ENCODE measurements around the gene CDK8. TPM values are rescaled to one million over a fixed set of nuclear protein-coding genes. Genes with fewer than 3 reads are reported as not detected.

CDK8 gene
- polyA plus RNA-seq, 4 donors: 16.8 to 29.7 (median 25.3) TPM

DNA sequence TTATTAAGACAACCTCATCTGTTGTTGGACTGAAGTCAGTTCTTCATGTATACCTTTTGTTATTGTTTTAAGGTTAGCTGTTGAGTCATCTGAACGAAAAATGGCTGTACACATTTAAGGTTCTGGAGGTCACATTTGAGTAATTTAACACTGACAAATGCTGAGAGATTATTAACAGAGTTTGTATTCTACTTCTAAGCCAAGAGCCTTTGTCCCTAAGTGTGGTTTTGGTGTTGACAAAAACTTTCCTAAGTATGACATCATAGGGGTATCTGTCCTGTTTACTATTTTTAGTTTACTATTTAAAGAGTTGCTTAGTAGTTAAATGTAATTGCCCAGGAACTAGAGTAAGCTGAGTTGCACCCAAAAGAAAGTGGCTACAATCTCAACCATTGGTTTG is 71.9 kb downstream of the CDK8 start:
- FAIRE-seq: no peak
- H3K4me3 ChIP-seq (ENCODE audit: low read depth in 1 of 3, low read length in 3 of 3): no peak overlapping the region
- 61 to 76% (median 66%) methylated on average over 1 of the region's 1 CpG for WGBS, 3 donors

DNA sequence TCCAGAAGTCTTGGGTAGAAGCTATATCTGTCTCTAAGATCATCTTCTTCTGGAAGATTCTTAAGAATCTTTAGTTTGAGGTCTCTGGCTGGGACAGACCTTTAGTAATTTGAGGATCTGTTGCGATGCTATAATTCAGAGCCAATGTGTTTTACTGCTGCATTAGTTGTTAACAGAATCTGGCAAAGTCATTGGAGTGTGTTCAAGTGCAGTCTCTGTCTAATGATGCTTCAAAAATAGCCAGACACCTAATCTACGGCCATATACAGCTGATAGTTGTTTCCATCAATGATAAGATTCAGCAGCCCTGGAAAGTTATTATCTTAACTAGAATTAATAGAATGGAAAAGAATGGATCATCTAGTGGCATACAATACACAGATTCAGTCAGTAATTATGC is 72.6 kb downstream of the CDK8 start:
- DNase-seq (no peak), FAIRE-seq (no peak)
- H3K36me3 ChIP-seq (ENCODE audit: control insufficient read depth in 3 of 3, insufficient read depth in 2 of 3, low read depth in 1 of 3, low read length in 3 of 3): no peaks in the 10 kb centered on the region
- no peak overlapping the region for H3K4me3 ChIP-seq (ENCODE audit: low read depth in 1 of 3, low read length in 3 of 3)
- H3K27ac ChIP-seq (ENCODE audit: low read depth in 1 of 3, low read length in 2 of 3): no peak overlapping the region
- WGBS, 3 donors: 76 to 85% (median 77%) methylated on average over 2 of the region's 2 CpGs
- no peaks in the 10 kb centered on the region for H3K9me3 ChIP-seq (ENCODE audit: control insufficient read depth in 2 of 2, insufficient read depth in 1 of 2, low read depth in 1 of 2, low read length in 1 of 2)
- H3K4me1 ChIP-seq (ENCODE audit: control insufficient read depth in 3 of 3, insufficient read depth in 2 of 3, low read depth in 1 of 3, low read length in 2 of 3): no peaks in the 10 kb centered on the region
- H3K27me3 ChIP-seq (ENCODE audit: control insufficient read depth in 3 of 3, insufficient read depth in 3 of 3, low read length in 3 of 3): no peaks in the 10 kb centered on the region

More for the DNA sequence above, 71.9 kb downstream of the CDK8 start:
- H3K27me3 ChIP-seq (ENCODE audit: control insufficient read depth in 3 of 3, insufficient read depth in 3 of 3, low read length in 3 of 3): no peaks in the 10 kb centered on the region
- no peak overlapping the region for H3K27ac ChIP-seq (ENCODE audit: low read depth in 1 of 3, low read length in 2 of 3)
- no peaks in the 10 kb centered on the region for H3K9me3 ChIP-seq (ENCODE audit: control insufficient read depth in 2 of 2, insufficient read depth in 1 of 2, low read depth in 1 of 2, low read length in 1 of 2)
- no peak for DNase-seq
- H3K4me1 ChIP-seq (ENCODE audit: control insufficient read depth in 3 of 3, insufficient read depth in 2 of 3, low read depth in 1 of 3, low read length in 2 of 3): no peaks in the 10 kb centered on the region
- H3K36me3 ChIP-seq (ENCODE audit: control insufficient read depth in 3 of 3, insufficient read depth in 2 of 3, low read depth in 1 of 3, low read length in 3 of 3): no peaks in the 10 kb centered on the region

DNA sequence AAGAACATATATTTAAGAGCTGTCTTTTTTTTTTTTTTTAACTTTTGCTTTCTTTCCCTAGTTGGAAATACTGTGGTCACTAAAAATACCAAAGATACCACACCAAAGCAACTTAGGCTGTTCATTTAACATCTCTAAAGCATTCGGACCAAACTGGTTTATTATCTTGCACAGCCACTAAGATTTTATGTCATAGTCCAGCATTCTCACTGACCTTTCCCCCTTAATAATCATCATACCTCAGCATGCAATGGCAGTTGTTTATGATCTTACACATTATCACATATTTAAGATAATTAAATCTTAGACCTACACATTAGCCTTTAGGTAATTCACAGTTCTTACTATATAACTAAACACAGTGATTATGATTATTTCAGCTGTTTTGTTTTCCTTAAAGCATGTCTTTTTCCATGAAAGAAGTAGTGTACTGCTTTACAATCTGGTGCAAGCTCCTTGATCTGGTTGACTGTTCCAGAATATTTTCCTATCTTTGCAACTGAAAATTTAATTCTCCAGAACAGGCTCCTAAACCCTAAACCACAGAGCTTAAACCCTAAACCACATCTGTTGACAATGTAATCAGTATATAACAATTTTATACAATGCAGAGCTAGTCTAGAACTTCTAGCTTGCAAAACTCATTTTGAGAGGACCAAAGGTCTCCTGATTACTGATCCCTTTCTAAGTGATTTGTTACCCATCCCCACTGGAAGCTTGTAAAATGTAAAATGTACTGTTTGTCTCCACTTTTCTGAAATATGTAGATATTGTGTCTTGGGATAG is 74.2 kb downstream of the CDK8 start:
- Histone ChIP-seq H3K36me3 (ENCODE audit: control insufficient read depth in 3 of 3, insufficient read depth in 2 of 3, low read depth in 1 of 3, low read length in 3 of 3) (no peaks in the 10 kb centered on the region), H3K4me1 (ENCODE audit: control insufficient read depth in 3 of 3, insufficient read depth in 2 of 3, low read depth in 1 of 3, low read length in 2 of 3) (no peaks in the 10 kb centered on the region), H3K27ac (ENCODE audit: low read depth in 1 of 3, low read length in 2 of 3) (no peak overlapping the region), H3K9me3 (ENCODE audit: control insufficient read depth in 2 of 2, insufficient read depth in 1 of 2, low read depth in 1 of 2, low read length in 1 of 2) (no peaks in the 10 kb centered on the region), H3K27me3 (ENCODE audit: control insufficient read depth in 3 of 3, insufficient read depth in 3 of 3, low read length in 3 of 3) (no peaks in the 10 kb centered on the region), H3K4me3 (ENCODE audit: low read depth in 1 of 3, low read length in 3 of 3) (no peak overlapping the region)
- WGBS, 3 donors: 15 to 50% (median 33%) methylated on average over 1 of the region's 1 CpG
- FAIRE-seq (peak; percentile 26), DNase-seq (peak; percentile 56 to 80)

DNA sequence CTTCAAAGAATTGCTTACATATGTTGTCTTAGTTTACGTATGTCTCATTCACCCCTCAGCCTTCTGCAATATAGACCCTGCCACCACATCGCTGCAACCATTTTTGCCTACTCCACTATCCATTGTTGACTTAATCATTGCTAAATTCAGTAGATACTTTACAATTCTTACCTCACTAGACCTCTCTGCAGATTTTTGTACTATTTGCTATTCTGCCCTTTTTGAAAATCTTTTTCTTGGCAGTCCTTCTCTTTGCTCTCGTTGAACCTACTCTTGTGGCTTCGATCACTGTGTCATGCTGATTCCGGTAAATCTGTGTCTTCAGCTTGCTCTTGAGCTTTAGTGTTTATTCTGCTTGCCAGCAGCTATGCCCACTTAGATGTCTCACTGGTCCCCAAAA is 81.2 kb downstream of the CDK8 start:
- Histone ChIP-seq H3K4me1 (ENCODE audit: control insufficient read depth in 3 of 3, insufficient read depth in 2 of 3, low read depth in 1 of 3, low read length in 2 of 3) (no peaks in the 10 kb centered on the region), H3K4me3 (ENCODE audit: low read depth in 1 of 3, low read length in 3 of 3) (no peak overlapping the region), H3K9me3 (ENCODE audit: control insufficient read depth in 2 of 2, insufficient read depth in 1 of 2, low read depth in 1 of 2, low read length in 1 of 2) (no peaks in the 10 kb centered on the region), H3K36me3 (ENCODE audit: control insufficient read depth in 3 of 3, insufficient read depth in 2 of 3, low read depth in 1 of 3, low read length in 3 of 3) (no peaks in the 10 kb centered on the region), H3K27me3 (ENCODE audit: control insufficient read depth in 3 of 3, insufficient read depth in 3 of 3, low read length in 3 of 3) (no peaks in the 10 kb centered on the region), H3K27ac (ENCODE audit: low read depth in 1 of 3, low read length in 2 of 3) (no peak overlapping the region)
- DNase-seq: no peak
- no peak for FAIRE-seq
- 92 to 96% (median 94%) methylated on average over 5 of the region's 5 CpGs for WGBS, 3 donors

DNA sequence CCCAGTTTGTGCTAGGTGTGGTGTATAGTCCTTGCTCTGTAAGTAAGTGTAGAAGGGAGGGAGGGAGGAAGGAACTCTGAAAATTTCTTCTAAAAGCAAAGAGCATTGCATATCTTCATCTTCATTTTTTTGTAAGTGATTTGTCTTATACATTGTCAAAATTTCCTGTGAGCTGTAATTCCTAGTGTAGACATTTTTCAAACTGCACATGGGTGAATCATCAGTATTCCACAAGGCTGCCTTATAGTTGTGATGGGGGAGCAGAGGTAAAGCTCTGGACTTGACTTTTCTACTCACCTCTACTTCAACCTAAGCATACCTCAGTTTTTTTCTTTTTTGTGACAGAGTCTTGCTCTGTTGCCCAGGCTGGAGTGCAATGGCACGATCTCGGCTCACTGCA is 86.9 kb downstream of the CDK8 start:
- no peak for DNase-seq
- no peaks in the 10 kb centered on the region for H3K9me3 ChIP-seq (ENCODE audit: control insufficient read depth in 2 of 2, insufficient read depth in 1 of 2, low read depth in 1 of 2, low read length in 1 of 2)
- no peak overlapping the region for H3K27ac ChIP-seq (ENCODE audit: low read depth in 1 of 3, low read length in 2 of 3)
- no peaks in the 10 kb centered on the region for H3K4me1 ChIP-seq (ENCODE audit: control insufficient read depth in 3 of 3, insufficient read depth in 2 of 3, low read depth in 1 of 3, low read length in 2 of 3)
- H3K27me3 ChIP-seq (ENCODE audit: control insufficient read depth in 3 of 3, insufficient read depth in 3 of 3, low read length in 3 of 3): no peaks in the 10 kb centered on the region
- FAIRE-seq: no peak
- WGBS, 3 donors: 97 to 100% methylated on average over 2 of the region's 2 CpGs; no CpG with 5 or more reads in 1 of the 3 donors
- H3K36me3 ChIP-seq (ENCODE audit: control insufficient read depth in 3 of 3, insufficient read depth in 2 of 3, low read depth in 1 of 3, low read length in 3 of 3): peaks cover 0 to 2% (median 0%) of the 10 kb centered on the region in 3 donors
- no peak overlapping the region for H3K4me3 ChIP-seq (ENCODE audit: low read depth in 1 of 3, low read length in 3 of 3)

DNA sequence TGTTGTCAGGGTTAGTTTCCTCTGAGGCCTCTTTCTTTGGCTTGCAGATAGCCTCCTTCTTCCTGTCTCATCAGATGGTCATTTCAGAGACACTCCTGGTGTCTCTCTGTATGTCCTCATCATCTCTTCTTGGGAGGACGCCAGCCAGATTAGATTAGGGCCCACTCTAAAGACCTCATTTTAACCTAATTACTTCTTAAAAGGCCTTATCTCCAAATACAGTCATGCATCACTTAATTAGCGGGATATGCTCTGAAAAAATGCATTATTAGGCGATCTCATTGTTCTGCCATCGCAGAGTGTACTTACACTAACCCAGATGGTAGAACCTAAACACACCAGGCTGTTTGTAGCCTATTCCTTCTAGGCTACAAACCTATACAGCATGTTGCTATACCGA is 89.0 kb downstream of the CDK8 start:
- Histone ChIP-seq H3K36me3 (ENCODE audit: control insufficient read depth in 3 of 3, insufficient read depth in 2 of 3, low read depth in 1 of 3, low read length in 3 of 3) (peaks cover 0 to 2% (median 0%) of the 10 kb centered on the region in 3 donors), H3K27me3 (ENCODE audit: control insufficient read depth in 3 of 3, insufficient read depth in 3 of 3, low read length in 3 of 3) (no peaks in the 10 kb centered on the region), H3K4me1 (ENCODE audit: control insufficient read depth in 3 of 3, insufficient read depth in 2 of 3, low read depth in 1 of 3, low read length in 2 of 3) (no peaks in the 10 kb centered on the region), H3K4me3 (ENCODE audit: low read depth in 1 of 3, low read length in 3 of 3) (no peak overlapping the region), H3K27ac (ENCODE audit: low read depth in 1 of 3, low read length in 2 of 3) (no peak overlapping the region), H3K9me3 (ENCODE audit: control insufficient read depth in 2 of 2, insufficient read depth in 1 of 2, low read depth in 1 of 2, low read length in 1 of 2) (no peaks in the 10 kb centered on the region)
- DNase-seq (no peak), FAIRE-seq (no peak)
- 91 to 92% (median 92%) methylated on average over 5 of the region's 5 CpGs for WGBS, 3 donors

DNA sequence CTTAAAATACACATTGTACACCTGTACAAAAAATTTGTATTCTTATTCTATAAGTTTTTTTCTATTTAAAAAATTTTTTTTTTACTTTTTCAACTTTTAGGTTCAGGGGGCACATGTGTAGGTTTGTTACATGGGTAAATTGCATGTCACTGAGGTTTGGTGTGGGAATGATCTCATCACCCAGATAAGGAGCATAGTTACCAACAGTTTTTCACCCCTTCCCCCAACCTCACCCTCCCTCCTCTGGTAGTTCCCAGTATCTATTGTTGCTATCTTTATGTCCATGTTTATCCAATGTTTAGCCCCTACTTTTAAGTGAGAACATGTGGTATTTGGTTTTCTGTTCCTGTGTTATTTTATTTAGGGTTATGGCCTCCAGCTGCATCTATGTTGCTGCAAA is 89.9 kb downstream of the CDK8 start:
- DNase-seq: no peak
- Histone ChIP-seq H3K9me3 (ENCODE audit: control insufficient read depth in 2 of 2, insufficient read depth in 1 of 2, low read depth in 1 of 2, low read length in 1 of 2) (no peaks in the 10 kb centered on the region), H3K4me1 (ENCODE audit: control insufficient read depth in 3 of 3, insufficient read depth in 2 of 3, low read depth in 1 of 3, low read length in 2 of 3) (no peaks in the 10 kb centered on the region), H3K4me3 (ENCODE audit: low read depth in 1 of 3, low read length in 3 of 3) (no peak overlapping the region), H3K36me3 (ENCODE audit: control insufficient read depth in 3 of 3, insufficient read depth in 2 of 3, low read depth in 1 of 3, low read length in 3 of 3) (peaks cover 0 to 2% (median 0%) of the 10 kb centered on the region in 3 donors), H3K27me3 (ENCODE audit: control insufficient read depth in 3 of 3, insufficient read depth in 3 of 3, low read length in 3 of 3) (no peaks in the 10 kb centered on the region), H3K27ac (ENCODE audit: low read depth in 1 of 3, low read length in 2 of 3) (no peak overlapping the region)
- FAIRE-seq: no peak

DNA sequence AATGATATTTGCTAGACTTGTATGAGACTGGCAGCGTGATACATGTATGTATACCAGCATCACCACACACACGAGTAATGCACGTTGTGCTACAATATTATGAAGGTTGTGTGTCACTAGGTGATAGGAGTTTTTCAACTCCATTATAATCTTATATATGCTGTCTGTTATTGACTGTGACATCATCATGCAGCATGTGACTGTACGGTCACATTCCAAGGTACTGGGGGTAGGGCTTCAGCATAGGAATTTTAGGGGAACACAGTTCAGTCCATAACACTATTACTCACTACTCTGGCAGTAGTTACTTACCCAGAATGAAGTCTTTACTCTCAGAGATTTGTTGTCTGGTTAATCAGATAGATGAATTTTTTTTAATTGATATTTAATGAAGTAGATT is 91.1 kb downstream of the CDK8 start:
- Histone ChIP-seq H3K36me3 (ENCODE audit: control insufficient read depth in 3 of 3, insufficient read depth in 2 of 3, low read depth in 1 of 3, low read length in 3 of 3) (peaks cover 0 to 2% (median 0%) of the 10 kb centered on the region in 3 donors), H3K9me3 (ENCODE audit: control insufficient read depth in 2 of 2, insufficient read depth in 1 of 2, low read depth in 1 of 2, low read length in 1 of 2) (no peaks in the 10 kb centered on the region), H3K4me1 (ENCODE audit: control insufficient read depth in 3 of 3, insufficient read depth in 2 of 3, low read depth in 1 of 3, low read length in 2 of 3) (no peaks in the 10 kb centered on the region), H3K27ac (ENCODE audit: low read depth in 1 of 3, low read length in 2 of 3) (no peak overlapping the region), H3K4me3 (ENCODE audit: low read depth in 1 of 3, low read length in 3 of 3) (no peak overlapping the region), H3K27me3 (ENCODE audit: control insufficient read depth in 3 of 3, insufficient read depth in 3 of 3, low read length in 3 of 3) (no peaks in the 10 kb centered on the region)
- WGBS, 3 donors: 95 to 97% (median 96%) methylated on average over 4 of the region's 4 CpGs
- FAIRE-seq (no peak), DNase-seq (peak in 1 of 2 donors; percentile 6)

DNA sequence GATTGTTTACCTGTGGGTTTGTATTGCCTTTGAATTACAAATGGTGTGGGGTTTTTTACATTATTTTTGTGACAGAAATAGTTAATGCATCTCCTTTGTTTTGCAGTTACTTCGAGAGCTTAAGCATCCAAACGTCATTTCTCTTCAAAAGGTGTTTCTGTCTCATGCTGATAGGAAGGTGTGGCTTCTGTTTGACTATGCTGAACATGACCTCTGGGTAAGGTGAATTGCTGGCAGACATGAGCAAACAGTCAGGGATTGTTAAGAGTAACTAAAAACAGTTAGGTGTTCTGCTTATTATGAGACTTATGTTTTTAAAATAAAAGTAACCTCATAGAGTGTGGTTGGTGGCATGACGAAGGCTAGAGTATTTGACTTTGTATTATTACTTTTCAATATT is 95.0 kb downstream of the CDK8 start:
- H3K27ac ChIP-seq (ENCODE audit: low read depth in 1 of 3, low read length in 2 of 3): no peak overlapping the region
- H3K4me1 ChIP-seq (ENCODE audit: control insufficient read depth in 3 of 3, insufficient read depth in 2 of 3, low read depth in 1 of 3, low read length in 2 of 3): no peaks in the 10 kb centered on the region
- 53 to 74% (median 74%) methylated on average over 3 of the region's 3 CpGs for WGBS, 3 donors
- no peaks in the 10 kb centered on the region for H3K27me3 ChIP-seq (ENCODE audit: control insufficient read depth in 3 of 3, insufficient read depth in 3 of 3, low read length in 3 of 3)
- no peaks in the 10 kb centered on the region for H3K9me3 ChIP-seq (ENCODE audit: control insufficient read depth in 2 of 2, insufficient read depth in 1 of 2, low read depth in 1 of 2, low read length in 1 of 2)
- H3K36me3 ChIP-seq (ENCODE audit: control insufficient read depth in 3 of 3, insufficient read depth in 2 of 3, low read depth in 1 of 3, low read length in 3 of 3): peaks cover 0 to 3% (median 2%) of the 10 kb centered on the region in 3 donors
- H3K4me3 ChIP-seq (ENCODE audit: low read depth in 1 of 3, low read length in 3 of 3): no peak overlapping the region
- DNase-seq (peak in 1 of 2 donors; percentile 7), FAIRE-seq (no peak)
